HepG2 (cell line): Measurements from ENCODE around the gene FAT4. TPM values are rescaled to one million over a fixed set of nuclear protein-coding genes. Genes with fewer than 3 reads are reported as not detected.

ENCODE experiments used
- ESRRA ChIP-seq: sonication (generic); formaldehyde crosslinking; IDR thresholded peaks from 2 replicates; pipeline ENCODE4 v1.5.1; 2020; ENCODE audit warnings: mild to moderate bottlenecking, low read depth, missing genetic modification reagents
- GATAD1 ChIP-seq: IDR thresholded peaks from 2 replicates; pipeline ENCODE4 v1.6.1; 2016; ENCODE audit warnings: missing genetic modification reagents, missing compliant biosample characterization
- GTF3A ChIP-seq: sonication (generic); formaldehyde crosslinking; conservative IDR thresholded peaks from 2 replicates; pipeline ENCODE4 v1.4.0; 2020; ENCODE audit warnings: mild to moderate bottlenecking, missing genetic modification reagents
- MYC ChIP-seq: sonication (generic); formaldehyde crosslinking; IDR thresholded peaks from 2 replicates; pipeline ENCODE4 v1.9.0; 2021; ENCODE audit warnings: missing genetic modification reagents, borderline replicate concordance
- NCOR1 ChIP-seq: fragments of 200-600 bp; sonication (generic); IDR thresholded peaks from 2 replicates; pipeline ENCODE4 v1.7.0; 2017; ENCODE audit warnings: antibody characterized with exemption, low read length, borderline replicate concordance
- PCBP1 ChIP-seq: fragments of 200-400 bp; formaldehyde crosslinking; IDR thresholded peaks from 2 replicates; pipeline ENCODE4 v1.6.1; 2017; ENCODE audit warnings: mild to moderate bottlenecking, low read depth, low read length, borderline replicate concordance
- POLR2A ChIP-seq, 2 experiments: IDR thresholded peaks; 2 replicates each; pipeline ENCODE4 v1.6.1; 2011; ENCODE audit warnings: low read depth in 2 of 2, low read length in 2 of 2, mild to moderate bottlenecking in 1 of 2, moderate library complexity in 1 of 2; ENCODE audit not compliant: insufficient read depth in 1 of 2
- REPIN1 ChIP-seq: sonication (generic); formaldehyde crosslinking; IDR thresholded peaks from 2 replicates; pipeline ENCODE4 v1.8.0; 2022; ENCODE audit warnings: missing genetic modification reagents, low read depth, mild to moderate bottlenecking, borderline replicate concordance
- SIX4 ChIP-seq: sonication (generic); formaldehyde crosslinking; IDR thresholded peaks from 2 replicates; pipeline ENCODE4 v1.4.0; 2020; ENCODE audit warnings: missing genetic modification reagents
- SP4 ChIP-seq: sonication (generic); formaldehyde crosslinking; IDR thresholded peaks from 2 replicates; pipeline ENCODE4 v1.8.1; 2023; ENCODE audit warnings: mild to moderate bottlenecking, missing genetic modification reagents
- ZBTB2 ChIP-seq: sonication (generic); formaldehyde crosslinking; IDR thresholded peaks from 2 replicates; pipeline ENCODE4 v1.8.0; 2022; ENCODE audit warnings: low read depth, missing genetic modification reagents
- ZBTB7B ChIP-seq: sonication (generic); formaldehyde crosslinking; IDR thresholded peaks from 2 replicates; pipeline ENCODE4 v1.4.0; 2020; ENCODE audit warnings: missing genetic modification reagents
- ZMAT3 ChIP-seq: sonication (generic); formaldehyde crosslinking; conservative IDR thresholded peaks from 2 replicates; pipeline ENCODE4 v1.7.0; 2021; ENCODE audit warnings: missing genetic modification reagents
- ZNF225 ChIP-seq: sonication (generic); formaldehyde crosslinking; IDR thresholded peaks from 2 replicates; pipeline ENCODE4 v1.4.0; 2020; ENCODE audit warnings: mild to moderate bottlenecking, missing genetic modification reagents
- ZNF431 ChIP-seq: sonication (generic); formaldehyde crosslinking; IDR thresholded peaks from 2 replicates; pipeline ENCODE4 v1.9.0; 2022; ENCODE audit warnings: missing genetic modification reagents, low read depth, mild to moderate bottlenecking, borderline replicate concordance
- ZNF441 ChIP-seq: sonication (generic); formaldehyde crosslinking; IDR thresholded peaks from 2 replicates; pipeline ENCODE4 v1.7.0; 2021; ENCODE audit warnings: missing genetic modification reagents, borderline replicate concordance
- ZNF768 ChIP-seq: sonication (generic); formaldehyde crosslinking; IDR thresholded peaks from 2 replicates; pipeline ENCODE4 v1.4.0; 2020; ENCODE audit warnings: missing genetic modification reagents
- polyA plus RNA-seq, 8 experiments: library from polyadenylated mRNA; depleted of rRNA in 3 of 8; stranded (reverse) in 7 of 8; unstranded in 1 of 8; fragments of >200 nt; fragmentation: Illumina TruSeq in 4 of 8; extraction: Trizol in 4 of 8; gene quantifications; 2 replicates each; pipeline versions ENCODE4 v1.2.1 to v1.2.3, GENCODE V29; 2011 to 2016; ENCODE audit warnings: low read depth in 4 of 8, missing spikeins in 1 of 8, mixed read lengths in 1 of 8; ENCODE audit not compliant: insufficient read depth in 1 of 8
- total RNA-seq, 5 experiments: library from RNA; depleted of rRNA; stranded (reverse); fragments of >200 nt; fragmentation: Illumina TruSeq; extraction: Trizol; gene quantifications; 2 replicates each; pipeline ENCODE4 v1.2.3, GENCODE V29; 2016; ENCODE audit warnings: low read depth in 1 of 5
- TF ChIP-seq, protein P1 (sequence below): sonication (generic); formaldehyde crosslinking; IDR thresholded peaks from 2 replicates; pipeline ENCODE4 v1.8.0; 2022; ENCODE audit warnings: missing genetic modification reagents, mild to moderate bottlenecking, inconsistent platforms, borderline replicate concordance
- TF ChIP-seq, protein P2 (sequence below): sonication (generic); formaldehyde crosslinking; IDR thresholded peaks from 2 replicates; pipeline ENCODE4 v1.4.0; 2020; ENCODE audit warnings: mild to moderate bottlenecking, missing genetic modification reagents, borderline replicate concordance
- TF ChIP-seq, protein P3 (sequence below): IDR thresholded peaks from 2 replicates; pipeline ENCODE4 v1.6.1; 2016; ENCODE audit warnings: control low read depth

The FAT4 gene
- total and polyA plus RNA-seq, 2 of the 13 experiments (the other 11 are each of a cell fraction or from before 2014, with no cell fraction given), result 0.27 to 1.2 TPM

- TF ChIP-seq, protein P1, sequence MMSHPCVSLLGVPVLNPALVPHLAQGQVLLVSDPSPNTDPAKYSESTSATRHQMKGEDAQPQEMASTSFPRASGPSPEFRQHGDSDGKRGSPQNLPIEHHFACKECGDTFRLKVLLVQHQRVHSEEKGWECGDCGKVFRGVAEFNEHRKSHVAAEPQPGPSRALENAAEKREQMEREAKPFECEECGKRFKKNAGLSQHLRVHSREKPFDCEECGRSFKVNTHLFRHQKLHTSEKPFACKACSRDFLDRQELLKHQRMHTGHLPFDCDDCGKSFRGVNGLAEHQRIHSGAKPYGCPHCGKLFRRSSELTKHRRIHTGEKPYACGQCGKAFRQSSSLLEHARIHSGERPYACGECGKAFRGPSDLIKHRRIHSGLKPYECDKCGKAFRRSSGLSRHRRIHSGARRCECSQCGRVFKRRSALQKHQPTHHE, result no peak
- TF ChIP-seq, protein P2, sequence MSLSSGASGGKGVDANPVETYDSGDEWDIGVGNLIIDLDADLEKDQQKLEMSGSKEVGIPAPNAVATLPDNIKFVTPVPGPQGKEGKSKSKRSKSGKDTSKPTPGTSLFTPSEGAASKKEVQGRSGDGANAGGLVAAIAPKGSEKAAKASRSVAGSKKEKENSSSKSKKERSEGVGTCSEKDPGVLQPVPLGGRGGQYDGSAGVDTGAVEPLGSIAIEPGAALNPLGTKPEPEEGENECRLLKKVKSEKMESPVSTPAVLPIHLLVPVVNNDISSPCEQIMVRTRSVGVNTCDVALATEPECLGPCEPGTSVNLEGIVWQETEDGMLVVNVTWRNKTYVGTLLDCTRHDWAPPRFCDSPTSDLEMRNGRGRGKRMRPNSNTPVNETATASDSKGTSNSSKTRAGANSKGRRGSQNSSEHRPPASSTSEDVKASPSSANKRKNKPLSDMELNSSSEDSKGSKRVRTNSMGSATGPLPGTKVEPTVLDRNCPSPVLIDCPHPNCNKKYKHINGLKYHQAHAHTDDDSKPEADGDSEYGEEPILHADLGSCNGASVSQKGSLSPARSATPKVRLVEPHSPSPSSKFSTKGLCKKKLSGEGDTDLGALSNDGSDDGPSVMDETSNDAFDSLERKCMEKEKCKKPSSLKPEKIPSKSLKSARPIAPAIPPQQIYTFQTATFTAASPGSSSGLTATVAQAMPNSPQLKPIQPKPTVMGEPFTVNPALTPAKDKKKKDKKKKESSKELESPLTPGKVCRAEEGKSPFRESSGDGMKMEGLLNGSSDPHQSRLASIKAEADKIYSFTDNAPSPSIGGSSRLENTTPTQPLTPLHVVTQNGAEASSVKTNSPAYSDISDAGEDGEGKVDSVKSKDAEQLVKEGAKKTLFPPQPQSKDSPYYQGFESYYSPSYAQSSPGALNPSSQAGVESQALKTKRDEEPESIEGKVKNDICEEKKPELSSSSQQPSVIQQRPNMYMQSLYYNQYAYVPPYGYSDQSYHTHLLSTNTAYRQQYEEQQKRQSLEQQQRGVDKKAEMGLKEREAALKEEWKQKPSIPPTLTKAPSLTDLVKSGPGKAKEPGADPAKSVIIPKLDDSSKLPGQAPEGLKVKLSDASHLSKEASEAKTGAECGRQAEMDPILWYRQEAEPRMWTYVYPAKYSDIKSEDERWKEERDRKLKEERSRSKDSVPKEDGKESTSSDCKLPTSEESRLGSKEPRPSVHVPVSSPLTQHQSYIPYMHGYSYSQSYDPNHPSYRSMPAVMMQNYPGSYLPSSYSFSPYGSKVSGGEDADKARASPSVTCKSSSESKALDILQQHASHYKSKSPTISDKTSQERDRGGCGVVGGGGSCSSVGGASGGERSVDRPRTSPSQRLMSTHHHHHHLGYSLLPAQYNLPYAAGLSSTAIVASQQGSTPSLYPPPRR, result peak; percentile 53; the same call in 1 of the 2 replicates
- TF ChIP-seq GATAD1, result 0 out of 2 replicates have a peak, but pooled peaks have one; percentile 12
- TF ChIP-seq ZNF225 (CRISPR knock-in tag), result 0 out of 2 replicates have a peak, but pooled peaks have one; percentile 18
- peak; percentile 73; the same call in 1 of the 2 replicates for TF ChIP-seq REPIN1 (CRISPR knock-in tag)
- TF ChIP-seq ESRRA (CRISPR knock-in tag), result peak; percentile 53; the same call in 1 of the 2 replicates
- TF ChIP-seq MYC (CRISPR knock-in tag), result peak; percentile 66; the same call in 1 of the 2 replicates
- TF ChIP-seq GTF3A, result no peak
- TF ChIP-seq SIX4, result no peak
- TF ChIP-seq POLR2A (IDR thresholded peaks at IDR 0.05; ENCODE audit: insufficient read depth in 1 of 2, low read depth in 2 of 2, low read length in 2 of 2), result 0 out of 4 replicates have a peak, but pooled peaks of 1 of the 2 experiments have one; percentile 28
- TF ChIP-seq SP4 (CRISPR knock-in tag), result peak; percentile 64
- TF ChIP-seq ZNF768, result peak; percentile 43
- 0 out of 2 replicates have a peak, but pooled peaks have one; percentile 49 for TF ChIP-seq ZNF441 (CRISPR knock-in tag)
- peak; percentile 68; the same call in 1 of the 2 replicates for TF ChIP-seq ZMAT3 (CRISPR knock-in tag)
- 0 out of 2 replicates have a peak, but pooled peaks have one; percentile 63 for TF ChIP-seq ZNF431 (CRISPR knock-in tag)
- TF ChIP-seq, protein P3, sequence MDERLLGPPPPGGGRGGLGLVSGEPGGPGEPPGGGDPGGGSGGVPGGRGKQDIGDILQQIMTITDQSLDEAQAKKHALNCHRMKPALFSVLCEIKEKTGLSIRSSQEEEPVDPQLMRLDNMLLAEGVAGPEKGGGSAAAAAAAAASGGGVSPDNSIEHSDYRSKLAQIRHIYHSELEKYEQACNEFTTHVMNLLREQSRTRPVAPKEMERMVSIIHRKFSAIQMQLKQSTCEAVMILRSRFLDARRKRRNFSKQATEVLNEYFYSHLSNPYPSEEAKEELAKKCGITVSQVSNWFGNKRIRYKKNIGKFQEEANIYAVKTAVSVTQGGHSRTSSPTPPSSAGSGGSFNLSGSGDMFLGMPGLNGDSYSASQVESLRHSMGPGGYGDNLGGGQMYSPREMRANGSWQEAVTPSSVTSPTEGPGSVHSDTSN (CRISPR knock-in tag), result peak; percentile 84
- 0 out of 2 replicates have a peak, but pooled peaks have one; percentile 19 for TF ChIP-seq PCBP1
- peak; percentile 91 for TF ChIP-seq ZBTB7B (CRISPR knock-in tag)
- TF ChIP-seq NCOR1, result 0 out of 2 replicates have a peak, but pooled peaks have one; percentile 34
- TF ChIP-seq ZBTB2 (CRISPR knock-in tag), result 0 out of 2 replicates have a peak, but pooled peaks have one; percentile 56
Measured at GRCh38 chr4:125314676-125315575, at the start of gene FAT4 (continued).
